Panc1 (cell line): ENCODE data around the gene RNGTT. TPM values are rescaled to one million over a fixed set of nuclear protein-coding genes. Genes with fewer than 3 reads are reported as not detected.
A peak's percentile ranks its signal among the peaks of the same experiment; 100 is the strongest.

Experiments
- ATAC-seq: fragments of 200-7000 bp; cut with Tn5 transposase; 2 replicates; pipeline ENCODE4 v1.9.1; 2020; ENCODE audit warnings: mild to moderate bottlenecking, moderate library complexity
- Bru-seq: library from RNA; stranded (reverse); fragments of 400-500 nt; gene quantifications from one replicate; lab custom pipeline; 2021; lab: Mats Ljungman, UMichigan
- BruChase-seq, 2 experiments: library from RNA; stranded (reverse); fragments of 400-500 nt; gene quantifications; one replicate each; lab custom pipeline; 2021; lab: Mats Ljungman, UMichigan
- BruUV-seq: library from RNA; stranded (reverse); fragments of 400-500 nt; replicated peaks from 2 replicates; lab custom pipeline; 2021; lab: Mats Ljungman, UMichigan
- CTCF ChIA-PET: fragments of 300-600 bp; sonication (Branson Sonifier 250); formaldehyde crosslinking; loops from one replicate; lab custom pipeline; 2022; ENCODE audit warnings: antibody characterized with exemption; lab: Charles Lee
- POLR2A ChIA-PET: fragments of 300-600 bp; sonication (Branson Sonifier 250); formaldehyde crosslinking; loops from one replicate; lab custom pipeline; 2022; ENCODE audit warnings: antibody characterized with exemption; lab: Charles Lee
- DNase-seq: peaks from one replicate; pipeline ENCODE4 v3.0.0-alpha.2; 2010; ENCODE audit warnings: low read depth, low spot score
- H3K27ac ChIP-seq: 2 replicates; pipeline ENCODE4 v1.5.1; 2011; ENCODE audit warnings: mild to moderate bottlenecking, low read length, inconsistent platforms
- H3K27me3 ChIP-seq: fragments of 200-500 bp; sonication (Bioruptor generic); 2 replicates; pipeline ENCODE4 v1.6.0; 2014; ENCODE audit warnings: low read length, inconsistent platforms; ENCODE audit not compliant: control insufficient read depth, insufficient read depth
- H3K36me3 ChIP-seq: fragments of 200-500 bp; sonication (Bioruptor generic); 2 replicates; pipeline ENCODE4 v1.5.1; 2014; ENCODE audit warnings: inconsistent platforms, mild to moderate bottlenecking, low read length, moderate library complexity; ENCODE audit not compliant: control insufficient read depth, insufficient read depth
- H3K4me1 ChIP-seq: 2 replicates; pipeline ENCODE4 v1.5.1; 2011; ENCODE audit warnings: inconsistent platforms, mild to moderate bottlenecking, low read length, moderate library complexity; ENCODE audit not compliant: control insufficient read depth, insufficient read depth
- H3K4me3 ChIP-seq, 2 experiments: 2 replicates each; pipeline ENCODE4 v1.5.1; 2011 to 2012; ENCODE audit warnings: low read depth in 2 of 2, low read length in 2 of 2, mild to moderate bottlenecking in 2 of 2, inconsistent platforms in 1 of 2, moderate library complexity in 1 of 2
- H3K9me3 ChIP-seq: fragments of 200-500 bp; sonication (Bioruptor generic); 2 replicates; pipeline ENCODE4 v1.5.1; 2014; ENCODE audit warnings: low read depth, mild to moderate bottlenecking, inconsistent platforms, low read length, moderate library complexity; ENCODE audit not compliant: control insufficient read depth, insufficient read depth
- POLR2AphosphoS5 ChIP-seq: IDR thresholded peaks from 2 replicates; pipeline ENCODE4 v1.6.1; 2012; ENCODE audit warnings: mild to moderate bottlenecking, low read depth, low read length, moderate library complexity
- SIN3A ChIP-seq: IDR thresholded peaks from 2 replicates; pipeline ENCODE4 v1.6.1; 2012; ENCODE audit warnings: low read depth, mild to moderate bottlenecking, low read length, moderate library complexity, borderline replicate concordance; ENCODE audit not compliant: insufficient read depth
- TCF7L2 ChIP-seq: IDR thresholded peaks from 2 replicates; pipeline ENCODE4 v1.6.1; 2011; ENCODE audit warnings: mild to moderate bottlenecking, low read depth, low read length, inconsistent platforms
- in situ Hi-C: cut with HindIII; loops from 2 replicates; pipeline ENCODE4 v1.10.0; 2016; ENCODE audit warnings: low sequenced_read_pairs, low pct_unique_long_range_greater_than_20kb
- intact Hi-C: fragments of 100-400 bp; cut with micrococcal nuclease; formaldehyde crosslinking; loops from one replicate; pipeline ENCODE4 v1.10.0; 2022; ENCODE audit not compliant: unreplicated experiment
- long read RNA-seq: library from polyadenylated mRNA; unstranded; transcript quantifications from one replicate; pipeline ENCODE4 v2.0.0, GENCODE V29; 2021; ENCODE audit not compliant: unreplicated experiment
- polyA plus RNA-seq: library from polyadenylated mRNA; unstranded; fragments of >200 nt; gene quantifications from one replicate; pipeline ENCODE4 v1.2.1, GENCODE V29; 2012; ENCODE audit warnings: missing spikeins; ENCODE audit not compliant: insufficient read length
- total RNA-seq: library from RNA; stranded (reverse); gene quantifications from one replicate; pipeline ENCODE4 v1.2.1, GENCODE V29; 2021; ENCODE audit not compliant: unreplicated experiment
- TF ChIP-seq, protein P1 (sequence below), 2 experiments: IDR thresholded peaks; 2 replicates each; pipeline ENCODE4 v1.6.1; 2011 to 2012; ENCODE audit warnings: low read depth in 2 of 2, control low read depth in 1 of 2, low read length in 1 of 2, mild to moderate bottlenecking in 1 of 2, moderate library complexity in 1 of 2; ENCODE audit not compliant: insufficient read depth in 1 of 2
- TF ChIP-seq, protein P2 (sequence below): fragments of 450-650 bp; IDR thresholded peaks from 2 replicates; pipeline ENCODE4 v1.5.1; 2017; ENCODE audit warnings: mild to moderate bottlenecking

RNGTT gene
- total RNA-seq = 21.2 TPM
- 9.6 TPM for polyA plus RNA-seq
- percentile 86 among the genes with signal in this experiment for Bru-seq, nascent RNA
- BruChase-seq, experiment 1, labeled RNA remaining after a 2-hour chase = percentile 70 among the genes with signal in this experiment
- percentile 68 among the genes with signal in this experiment for BruChase-seq, experiment 2, labeled RNA remaining after a 6-hour chase
- long read RNA-seq, full-length matches to known transcripts = 58 of 76 reads
- long read RNA-seq, partial matches to known transcripts = 5 of 76 reads
- long read RNA-seq, other reads (novel, unspliced or antisense) = 13 of 76 reads

DNA sequence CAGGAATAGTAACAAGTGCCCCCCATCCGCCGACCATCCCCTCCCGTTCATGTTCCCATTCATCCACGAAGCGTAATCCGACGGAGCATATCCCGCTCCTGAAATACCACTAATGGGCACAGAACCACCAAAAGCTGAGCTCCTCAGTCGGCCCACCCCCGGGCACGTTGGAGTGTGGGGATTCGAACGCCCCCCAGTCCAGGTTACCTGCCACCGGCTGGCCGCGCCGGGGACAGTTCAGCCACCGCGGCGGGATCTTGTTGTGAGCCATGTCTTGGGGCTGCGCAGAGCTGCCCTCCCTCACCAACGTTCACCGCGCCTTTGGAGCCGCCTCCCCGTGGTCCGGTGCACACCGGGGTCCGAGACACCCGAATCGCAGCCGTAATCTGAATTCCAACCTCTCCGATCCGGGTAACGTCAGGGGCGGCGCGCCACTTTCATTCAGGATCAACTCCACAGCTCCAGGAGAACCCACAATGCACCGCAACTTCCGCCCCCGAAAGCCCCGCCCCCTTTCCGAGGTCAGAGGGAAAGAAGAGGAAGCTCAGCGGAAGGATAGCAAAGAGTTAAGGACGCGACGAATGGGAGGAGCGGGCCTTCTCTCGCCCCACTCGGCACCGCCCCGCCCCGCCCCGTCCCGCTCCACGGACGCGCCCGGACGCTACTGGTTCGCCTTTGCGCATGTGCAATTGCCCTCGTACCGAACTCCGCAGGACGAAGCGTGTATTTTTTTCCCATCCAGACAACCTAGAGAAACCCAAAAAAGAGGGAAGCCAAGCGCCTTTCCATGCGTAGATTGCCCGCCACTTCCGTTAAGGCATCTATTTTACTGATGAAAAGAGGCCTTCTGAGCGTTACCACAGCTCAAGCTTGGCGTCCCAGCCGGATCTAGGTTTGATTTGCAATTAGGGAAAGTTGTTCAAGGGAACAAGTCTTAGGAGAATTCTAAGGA is at the start of gene RNGTT:
Gene RNGTT, minus strand, starts transcription at position 480 of the 952 bp plus-strand sequence. Its CDS starts 209 bp downstream, at position 271.
- ATAC-seq (peak; percentile 100), DNase-seq (peak; percentile 80)
- CTCF ChIA-PET = no interaction called here
- Histone ChIP-seq H3K9me3 (0 out of 2 replicates have a peak, but pooled peaks cover 7% of the 10 kb centered on the region), H3K36me3 (peaks cover 3% of the 10 kb centered on the region; the same call in 1 of the 2 replicates), H3K27ac (peak within 1 kb of the TSS; percentile 99), H3K4me1 (peaks cover 5% of the 10 kb centered on the region), H3K27me3 (no peaks in the 10 kb centered on the region), H3K4me3 (peak within 1 kb of the TSS; percentile 67 to 99)
- in situ Hi-C loops (no loop called here), intact Hi-C loops (no loop called here)
- TF ChIP-seq TCF7L2 (no peak), POLR2AphosphoS5 (peak; percentile 86)
- TSS peak; percentile 75 for BruUV-seq
- POLR2A ChIA-PET = interaction anchor here (0.6 to 0.9 kb wide), 4 partner anchors 39 to 258 kb away, joined by 3 to 8 read pairs (median 3); partner anchors contain the start of gene PNRC1

DNA sequence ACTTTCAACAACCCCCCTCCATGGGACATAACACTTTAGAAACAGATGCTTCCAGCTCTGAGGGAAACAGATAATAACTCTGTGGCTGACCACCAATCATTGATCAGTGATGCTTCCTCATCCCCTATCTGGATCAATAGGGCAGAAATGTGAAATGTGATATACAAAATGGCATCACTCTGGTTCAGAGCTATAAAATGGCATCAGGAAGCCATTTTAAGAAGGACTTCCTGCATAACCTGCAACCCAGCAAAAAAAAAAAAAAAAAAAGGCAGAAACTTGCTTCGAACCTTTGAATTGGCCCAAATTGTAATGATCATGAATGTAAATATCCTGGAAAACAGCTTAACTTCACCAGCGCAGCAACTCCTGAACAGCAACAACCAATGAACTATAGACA is 48.0 kb upstream of the RNGTT start:
- no peak overlapping the region for H3K4me3 ChIP-seq
- in situ Hi-C loops (no loop called here), intact Hi-C loops (no loop called here)
- ATAC-seq (no peak), DNase-seq (no peak)
- no peaks in the 10 kb centered on the region for H3K9me3 ChIP-seq
- ChIA-PET POLR2A (no interaction called here), CTCF (interaction anchor here (0.7 kb wide), 1 partner anchor 429 kb away, joined by 12 read pairs; no protein-coding TSS in a partner anchor)
- no peaks in the 10 kb centered on the region for H3K27me3 ChIP-seq
- H3K27ac ChIP-seq = no peak overlapping the region
- no TSS peak for BruUV-seq
- no peaks in the 10 kb centered on the region for H3K36me3 ChIP-seq
- no peaks in the 10 kb centered on the region for H3K4me1 ChIP-seq
- no peak for TF ChIP-seq TCF7L2
- no peak for TF ChIP-seq SIN3A
- no peak for TF ChIP-seq POLR2AphosphoS5
- TF ChIP-seq, protein P1, sequence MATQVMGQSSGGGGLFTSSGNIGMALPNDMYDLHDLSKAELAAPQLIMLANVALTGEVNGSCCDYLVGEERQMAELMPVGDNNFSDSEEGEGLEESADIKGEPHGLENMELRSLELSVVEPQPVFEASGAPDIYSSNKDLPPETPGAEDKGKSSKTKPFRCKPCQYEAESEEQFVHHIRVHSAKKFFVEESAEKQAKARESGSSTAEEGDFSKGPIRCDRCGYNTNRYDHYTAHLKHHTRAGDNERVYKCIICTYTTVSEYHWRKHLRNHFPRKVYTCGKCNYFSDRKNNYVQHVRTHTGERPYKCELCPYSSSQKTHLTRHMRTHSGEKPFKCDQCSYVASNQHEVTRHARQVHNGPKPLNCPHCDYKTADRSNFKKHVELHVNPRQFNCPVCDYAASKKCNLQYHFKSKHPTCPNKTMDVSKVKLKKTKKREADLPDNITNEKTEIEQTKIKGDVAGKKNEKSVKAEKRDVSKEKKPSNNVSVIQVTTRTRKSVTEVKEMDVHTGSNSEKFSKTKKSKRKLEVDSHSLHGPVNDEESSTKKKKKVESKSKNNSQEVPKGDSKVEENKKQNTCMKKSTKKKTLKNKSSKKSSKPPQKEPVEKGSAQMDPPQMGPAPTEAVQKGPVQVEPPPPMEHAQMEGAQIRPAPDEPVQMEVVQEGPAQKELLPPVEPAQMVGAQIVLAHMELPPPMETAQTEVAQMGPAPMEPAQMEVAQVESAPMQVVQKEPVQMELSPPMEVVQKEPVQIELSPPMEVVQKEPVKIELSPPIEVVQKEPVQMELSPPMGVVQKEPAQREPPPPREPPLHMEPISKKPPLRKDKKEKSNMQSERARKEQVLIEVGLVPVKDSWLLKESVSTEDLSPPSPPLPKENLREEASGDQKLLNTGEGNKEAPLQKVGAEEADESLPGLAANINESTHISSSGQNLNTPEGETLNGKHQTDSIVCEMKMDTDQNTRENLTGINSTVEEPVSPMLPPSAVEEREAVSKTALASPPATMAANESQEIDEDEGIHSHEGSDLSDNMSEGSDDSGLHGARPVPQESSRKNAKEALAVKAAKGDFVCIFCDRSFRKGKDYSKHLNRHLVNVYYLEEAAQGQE (IDR thresholded peaks at IDR 0.05; ENCODE audit: insufficient read depth in 1 of 2, low read depth in 2 of 2, low read length in 1 of 2) = no peak
- TF ChIP-seq, protein P2, sequence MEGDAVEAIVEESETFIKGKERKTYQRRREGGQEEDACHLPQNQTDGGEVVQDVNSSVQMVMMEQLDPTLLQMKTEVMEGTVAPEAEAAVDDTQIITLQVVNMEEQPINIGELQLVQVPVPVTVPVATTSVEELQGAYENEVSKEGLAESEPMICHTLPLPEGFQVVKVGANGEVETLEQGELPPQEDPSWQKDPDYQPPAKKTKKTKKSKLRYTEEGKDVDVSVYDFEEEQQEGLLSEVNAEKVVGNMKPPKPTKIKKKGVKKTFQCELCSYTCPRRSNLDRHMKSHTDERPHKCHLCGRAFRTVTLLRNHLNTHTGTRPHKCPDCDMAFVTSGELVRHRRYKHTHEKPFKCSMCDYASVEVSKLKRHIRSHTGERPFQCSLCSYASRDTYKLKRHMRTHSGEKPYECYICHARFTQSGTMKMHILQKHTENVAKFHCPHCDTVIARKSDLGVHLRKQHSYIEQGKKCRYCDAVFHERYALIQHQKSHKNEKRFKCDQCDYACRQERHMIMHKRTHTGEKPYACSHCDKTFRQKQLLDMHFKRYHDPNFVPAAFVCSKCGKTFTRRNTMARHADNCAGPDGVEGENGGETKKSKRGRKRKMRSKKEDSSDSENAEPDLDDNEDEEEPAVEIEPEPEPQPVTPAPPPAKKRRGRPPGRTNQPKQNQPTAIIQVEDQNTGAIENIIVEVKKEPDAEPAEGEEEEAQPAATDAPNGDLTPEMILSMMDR = no peak
